Measurements from ENCODE around the gene GHRHR. TPM values are rescaled to one million over a fixed set of nuclear protein-coding genes. Genes with fewer than 3 reads are reported as not detected.

The GHRHR gene
- total RNA-seq, 1 donor from 2014 or later: not detected

- Mint-ChIP-seq H3K9me3 (ENCODE audit: low read depth) (no peaks in the 10 kb centered on the region), H3K4me1 (ENCODE audit: low read depth) (peaks cover 10% of the 10 kb centered on the region), H3K36me3 (ENCODE audit: insufficient read depth) (no peaks in the 10 kb centered on the region), H3K4me3 (ENCODE audit: low read depth) (no peak overlapping the region), H3K27ac (no peak overlapping the region), H3K27me3 (peaks cover 68% of the 10 kb centered on the region)
- DNase-seq (ENCODE audit: low spot score, unreplicated experiment): no peak
- TF ChIP-seq, protein P1, sequence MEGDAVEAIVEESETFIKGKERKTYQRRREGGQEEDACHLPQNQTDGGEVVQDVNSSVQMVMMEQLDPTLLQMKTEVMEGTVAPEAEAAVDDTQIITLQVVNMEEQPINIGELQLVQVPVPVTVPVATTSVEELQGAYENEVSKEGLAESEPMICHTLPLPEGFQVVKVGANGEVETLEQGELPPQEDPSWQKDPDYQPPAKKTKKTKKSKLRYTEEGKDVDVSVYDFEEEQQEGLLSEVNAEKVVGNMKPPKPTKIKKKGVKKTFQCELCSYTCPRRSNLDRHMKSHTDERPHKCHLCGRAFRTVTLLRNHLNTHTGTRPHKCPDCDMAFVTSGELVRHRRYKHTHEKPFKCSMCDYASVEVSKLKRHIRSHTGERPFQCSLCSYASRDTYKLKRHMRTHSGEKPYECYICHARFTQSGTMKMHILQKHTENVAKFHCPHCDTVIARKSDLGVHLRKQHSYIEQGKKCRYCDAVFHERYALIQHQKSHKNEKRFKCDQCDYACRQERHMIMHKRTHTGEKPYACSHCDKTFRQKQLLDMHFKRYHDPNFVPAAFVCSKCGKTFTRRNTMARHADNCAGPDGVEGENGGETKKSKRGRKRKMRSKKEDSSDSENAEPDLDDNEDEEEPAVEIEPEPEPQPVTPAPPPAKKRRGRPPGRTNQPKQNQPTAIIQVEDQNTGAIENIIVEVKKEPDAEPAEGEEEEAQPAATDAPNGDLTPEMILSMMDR (IDR thresholded peaks at IDR 0.05; ENCODE audit: unreplicated experiment): no peak
Observed at GRCh38 chr7:30985756-30986155, 22.0 kb downstream of the GHRHR start.

DNA sequence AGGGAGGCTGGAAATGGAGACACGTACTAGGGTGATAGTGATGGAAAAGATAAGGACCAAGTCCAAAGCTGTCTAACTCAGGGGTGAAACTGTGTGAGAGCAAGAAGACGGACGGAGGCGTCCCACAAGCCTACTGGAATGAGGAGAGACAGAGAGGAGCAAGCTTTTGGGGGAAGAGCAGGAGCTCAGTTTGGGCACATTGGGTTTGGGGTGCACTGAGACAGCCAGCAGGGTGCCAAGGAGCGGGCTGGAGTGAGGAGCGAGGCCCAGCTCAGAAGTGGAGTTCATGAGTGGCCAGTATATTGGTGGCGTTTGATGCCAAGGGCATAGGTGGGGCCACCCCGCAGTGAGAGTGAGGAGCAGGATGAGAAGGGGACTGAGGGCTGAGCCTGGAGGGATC lies 22.6 kb downstream of the GHRHR start:
- no peaks in the 10 kb centered on the region for H3K36me3 Mint-ChIP-seq (ENCODE audit: insufficient read depth)
- TF ChIP-seq, protein P1 (IDR thresholded peaks at IDR 0.05; ENCODE audit: unreplicated experiment): no peak
- H3K4me1 Mint-ChIP-seq (ENCODE audit: low read depth): peaks cover 10% of the 10 kb centered on the region
- H3K27me3 Mint-ChIP-seq: peaks cover 63% of the 10 kb centered on the region
- H3K9me3 Mint-ChIP-seq (ENCODE audit: low read depth): no peaks in the 10 kb centered on the region
- DNase-seq (ENCODE audit: low spot score, unreplicated experiment): no peak
- H3K4me3 Mint-ChIP-seq (ENCODE audit: low read depth): no peak overlapping the region
- no peak overlapping the region for H3K27ac Mint-ChIP-seq

- Mint-ChIP-seq H3K27me3 (peaks cover 63% of the 10 kb centered on the region), H3K27ac (no peak overlapping the region), H3K36me3 (ENCODE audit: insufficient read depth) (no peaks in the 10 kb centered on the region), H3K4me3 (ENCODE audit: low read depth) (no peak overlapping the region), H3K9me3 (ENCODE audit: low read depth) (no peaks in the 10 kb centered on the region), H3K4me1 (ENCODE audit: low read depth) (peaks cover 10% of the 10 kb centered on the region)
- TF ChIP-seq, protein P1 (IDR thresholded peaks at IDR 0.05; ENCODE audit: unreplicated experiment): no peak
- no peak for DNase-seq (ENCODE audit: low spot score, unreplicated experiment)
Observed at GRCh38 chr7:30986738-30987137, 23.0 kb downstream of the GHRHR start.

GRCh38 chr7:30987178-30987577 lies 23.4 kb downstream of the GHRHR start:
- H3K4me3 Mint-ChIP-seq (ENCODE audit: low read depth): no peak overlapping the region

GRCh38 chr7:30987936-30988335 lies 24.2 kb downstream of the GHRHR start:
- Mint-ChIP-seq H3K27me3 (peaks cover 61% of the 10 kb centered on the region), H3K4me1 (ENCODE audit: low read depth) (peaks cover 10% of the 10 kb centered on the region), H3K9me3 (ENCODE audit: low read depth) (no peaks in the 10 kb centered on the region), H3K27ac (no peak overlapping the region), H3K4me3 (ENCODE audit: low read depth) (no peak overlapping the region), H3K36me3 (ENCODE audit: insufficient read depth) (no peaks in the 10 kb centered on the region)
- DNase-seq (ENCODE audit: low spot score, unreplicated experiment): no peak
- TF ChIP-seq, protein P1 (IDR thresholded peaks at IDR 0.05; ENCODE audit: unreplicated experiment): no peak

More at GRCh38 chr7:30987178-30987577, 23.4 kb downstream of the GHRHR start:
- DNase-seq (ENCODE audit: low spot score, unreplicated experiment): no peak
- Mint-ChIP-seq H3K4me1 (ENCODE audit: low read depth) (peaks cover 10% of the 10 kb centered on the region), H3K27ac (no peak overlapping the region), H3K27me3 (peaks cover 63% of the 10 kb centered on the region), H3K36me3 (ENCODE audit: insufficient read depth) (no peaks in the 10 kb centered on the region), H3K9me3 (ENCODE audit: low read depth) (no peaks in the 10 kb centered on the region)
- TF ChIP-seq, protein P1 (IDR thresholded peaks at IDR 0.05; ENCODE audit: unreplicated experiment): no peak

Measured in progenitor cell of endocrine pancreas (in vitro differentiated cells).